Heart right ventricle (tissue), 16 donors: Measurements from ENCODE around the gene VDR. TPM values are rescaled to one million over a fixed set of nuclear protein-coding genes. Genes with fewer than 3 reads are reported as not detected.

ENCODE experiments used
- ATAC-seq, 8 donors: fragments of 200-7000 bp; cut with Tn5 transposase; one replicate each; pipeline ENCODE4 v1.9.1; 2020; ENCODE audit warnings: mild to moderate bottlenecking in 8 of 8, moderate library complexity in 8 of 8, moderate number of reproducible peaks in 1 of 8
- DNase-seq, 2 donors: peaks; one replicate each; pipeline ENCODE4 v3.0.0-alpha.2; 2020
- H3K27ac ChIP-seq, 10 donors: fragments of 200-600 bp; sonication (generic) in 2 of 10; one replicate each; pipeline versions ENCODE4 v1.5.0 to v1.8.0; 2020 to 2022; ENCODE audit warnings: mild to moderate bottlenecking in 3 of 10
- H3K27me3 ChIP-seq, 7 donors: fragments of 200-600 bp; one replicate each; pipeline ENCODE4 v1.8.0; 2021 to 2022; ENCODE audit warnings: mild to moderate bottlenecking in 2 of 7
- H3K36me3 ChIP-seq, 9 donors: fragments of 200-600 bp; sonication (generic) in 1 of 9; one replicate each; pipeline versions ENCODE4 v1.5.0 to v1.8.0; 2020 to 2022; ENCODE audit warnings: mild to moderate bottlenecking in 2 of 9
- H3K4me1 ChIP-seq, 9 donors: fragments of 200-600 bp; sonication (generic) in 1 of 9; one replicate each; pipeline versions ENCODE4 v1.5.0 to v1.8.0; 2020 to 2022; ENCODE audit warnings: mild to moderate bottlenecking in 4 of 9
- H3K4me3 ChIP-seq, 10 donors: fragments of 200-600 bp; sonication (generic) in 2 of 10; one replicate each; pipeline versions ENCODE4 v1.5.0 to v1.8.0; 2020 to 2022; ENCODE audit warnings: mild to moderate bottlenecking in 7 of 10, moderate library complexity in 2 of 10
- H3K9me3 ChIP-seq, 11 donors: fragments of 200-600 bp in 10 of 11; sonication (generic) in 2 of 11; one replicate each; pipeline versions ENCODE4 v1.5.0 to v1.8.0; 2013 to 2022; ENCODE audit warnings: mild to moderate bottlenecking in 2 of 11, control low read depth in 1 of 11, moderate library complexity in 1 of 11
- CTCF ChIP-seq, 9 donors: fragments of 200-600 bp; sonication (generic) in 2 of 9; IDR thresholded peaks; one replicate each; pipeline versions ENCODE4 v1.5.0 to v1.8.0; 2021 to 2022; ENCODE audit warnings: antibody characterized with exemption in 9 of 9, mild to moderate bottlenecking in 5 of 9, moderate library complexity in 1 of 9
- WGBS, 2 donors: extraction: QIAGEN DNeasy Blood & Tissue Kit; methylation state at CpG; one replicate each; pipeline ENCODE4 v1.1.7; 2013; ENCODE audit warnings: inconsistent platforms in 1 of 2; 5-methylcytosine and 5-hydroxymethylcytosine counted together
- intact Hi-C, 10 donors: fragments of 100-400 bp; cut with DNase I; formaldehyde crosslinking; loops; one replicate each; pipeline versions ENCODE4 v1.11.1 to v1.14.2; 2022
- polyA plus RNA-seq, 2 donors: library from polyadenylated mRNA; stranded (reverse); fragments of 200-250 nt; gene quantifications; one replicate each; pipeline ENCODE4 v1.2.3, GENCODE V29; 2013
- total RNA-seq, 10 donors: library from RNA; stranded (reverse); fragmentation: NEBNext Ultra II Directional in 3 of 10; extraction: Animal tissue kit (Norgen Biotek cat#: 25700) in 3 of 10; gene quantifications; one replicate each; pipeline versions ENCODE4 v1.2.1 to v1.2.4, GENCODE V29; 2021 to 2023
- donor health status: Arrhythmogenic right ventricular cardiomyopathy.
- donor health status: ischemic (EF 13 %, LVEDD 7.1; RV severe dilation, severe dysfunction).
- donor health status: healthy with polysubstance abuse.
- donor health status: DM: no; HTN: yes; CAD: no.
- donor health status: DM: no; HTN: no; CAD: no.
- donor health status: ischemic (EF 25% LVEDD 6.9; RV normal size, moderate dysfunction).
- donor health status: ischemic (EF 25% LVEDD 5.7; RV mildly dilated, moderate dysfunction).
- donor health status: healthy.
- donor health status: DM: yes; HTN: yes; CAD: no.
- donor health status: Ischemic cardiomyopathy.
- donor health status: ischemic (EF 35%, LVEDD 5.7; RV mildly dilated, moderate dysfunction).
- donor health status: nonischemic (EF 11% LVEDD 7.7; RV severe dilation, severe dysfunction).
- donor health status: DM: yes; HTN: yes; CAD: no.
- donor health status: PGD.
- donor health status: ischemic (EF 29% LVEDD 5.4; RV normal size, mild dysfunction).
- donor health status: nonischemic (EF 23%, LVEDD 6.1; RV moderate dilation, normal function).

VDR gene
- total and polyA plus RNA-seq, 12 donors = 0.08 to 3.0 (median 0.31) TPM

GRCh38 chr12:47867495-47867941, 37.3 kb downstream of the VDR start:
- TF ChIP-seq CTCF (IDR thresholded peaks at IDR 0.05) = no peak
- intact Hi-C loops = loop anchor here in 1 of 10 donors (10.0 kb wide), 1 partner anchor 77 kb away; no protein-coding TSS in a partner anchor
- peaks cover 0 to 17% (median 0%) of the 10 kb centered on the region in 9 donors for H3K36me3 ChIP-seq
- WGBS, 2 donors = 78 to 83% methylated on average over 4 of the region's 4 CpGs
- H3K27me3 ChIP-seq = no peaks in the 10 kb centered on the region
- H3K4me3 ChIP-seq = no peak overlapping the region
- H3K4me1 ChIP-seq = peaks cover 0 to 41% (median 9%) of the 10 kb centered on the region in 9 donors
- DNase-seq = no peak
- H3K27ac ChIP-seq = peak overlapping the region in 1 of 10 donors; percentile 78
- no peaks in the 10 kb centered on the region for H3K9me3 ChIP-seq
- ATAC-seq = peak in 1 of 8 donors; percentile 7

GRCh38 chr12:47864646-47865235, 40.1 kb downstream of the VDR start:
- TF ChIP-seq CTCF (IDR thresholded peaks at IDR 0.05) = no peak
- no peaks in the 10 kb centered on the region for H3K27me3 ChIP-seq
- DNase-seq = no peak
- 94 to 95% methylated on average over 13 to 14 of the region's 14 CpGs for WGBS, 2 donors
- peaks cover 0 to 29% (median 0%) of the 10 kb centered on the region in 9 donors for H3K36me3 ChIP-seq
- no peak overlapping the region for H3K4me3 ChIP-seq
- H3K9me3 ChIP-seq = no peaks in the 10 kb centered on the region
- no peak for ATAC-seq
- peaks cover 0 to 22% (median 0%) of the 10 kb centered on the region in 9 donors for H3K4me1 ChIP-seq
- intact Hi-C loops = loop anchor here in 1 of 10 donors (10.0 kb wide), 1 partner anchor 80 kb away; no protein-coding TSS in a partner anchor
- no peak overlapping the region for H3K27ac ChIP-seq

- Histone ChIP-seq H3K27ac (no peak overlapping the region), H3K9me3 (no peaks in the 10 kb centered on the region), H3K27me3 (no peaks in the 10 kb centered on the region), H3K4me1 (peaks cover 0 to 21% (median 0%) of the 10 kb centered on the region in 9 donors), H3K36me3 (peaks cover 0 to 29% (median 0%) of the 10 kb centered on the region in 9 donors), H3K4me3 (no peak overlapping the region)
- no peak for DNase-seq
- no peak for TF ChIP-seq CTCF (IDR thresholded peaks at IDR 0.05)
- no peak for ATAC-seq
- 84 to 87% methylated on average over 6 of the region's 6 CpGs for WGBS, 2 donors
- intact Hi-C loops = loop anchor here in 1 of 10 donors (10.0 kb wide), 1 partner anchor 81 kb away; no protein-coding TSS in a partner anchor
Observed at GRCh38 chr12:47863985-47864384, 40.8 kb downstream of the VDR start.

GRCh38 chr12:47863467-47863866, 41.3 kb downstream of the VDR start:
- ATAC-seq (no peak), DNase-seq (no peak)
- WGBS, 2 donors = 88 to 91% methylated on average over 7 of the region's 7 CpGs
- Histone ChIP-seq H3K9me3 (no peaks in the 10 kb centered on the region), H3K4me3 (no peak overlapping the region), H3K36me3 (peaks cover 0 to 33% (median 0%) of the 10 kb centered on the region in 9 donors), H3K4me1 (peaks cover 0 to 16% (median 0%) of the 10 kb centered on the region in 9 donors), H3K27ac (no peak overlapping the region), H3K27me3 (no peaks in the 10 kb centered on the region)
- no peak for TF ChIP-seq CTCF (IDR thresholded peaks at IDR 0.05)
- intact Hi-C loops = loop anchor here in 1 of 10 donors (10.0 kb wide), 1 partner anchor 81 kb away; no protein-coding TSS in a partner anchor
